ENCODE data around the gene METTL18.
A peak's percentile ranks its signal among the peaks of the same experiment; 100 is the strongest.
"Not testable (repeated sequence)": the region's sequence is repeated elsewhere in the genome, so short reads cannot be mapped to it uniquely, and the experiment has no call there.

The METTL18 gene

DNA sequence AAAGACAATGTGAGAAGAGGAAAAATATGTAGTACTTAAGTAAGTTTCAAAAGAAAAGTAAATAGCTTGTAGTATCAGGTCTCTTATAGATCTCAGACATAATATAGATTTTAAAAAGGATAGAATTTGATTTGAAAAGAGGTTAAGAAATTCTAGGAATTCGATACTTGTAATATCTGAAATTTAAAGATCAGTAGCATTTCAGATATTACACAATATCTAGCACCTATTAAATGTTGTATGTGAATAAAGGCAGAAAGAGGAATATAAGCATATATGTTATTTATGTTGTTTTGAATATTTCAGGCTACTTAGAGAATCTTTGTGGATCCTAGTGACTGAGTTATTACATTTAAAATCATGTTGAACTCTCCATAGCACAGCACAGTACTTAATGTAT is 35.0 kb upstream of the METTL18 start:
- no peak for TF ChIP-seq CTCF (IDR thresholded peaks at IDR 0.05; ENCODE audit: control insufficient read depth, extremely low read depth, insufficient read depth)

DNA sequence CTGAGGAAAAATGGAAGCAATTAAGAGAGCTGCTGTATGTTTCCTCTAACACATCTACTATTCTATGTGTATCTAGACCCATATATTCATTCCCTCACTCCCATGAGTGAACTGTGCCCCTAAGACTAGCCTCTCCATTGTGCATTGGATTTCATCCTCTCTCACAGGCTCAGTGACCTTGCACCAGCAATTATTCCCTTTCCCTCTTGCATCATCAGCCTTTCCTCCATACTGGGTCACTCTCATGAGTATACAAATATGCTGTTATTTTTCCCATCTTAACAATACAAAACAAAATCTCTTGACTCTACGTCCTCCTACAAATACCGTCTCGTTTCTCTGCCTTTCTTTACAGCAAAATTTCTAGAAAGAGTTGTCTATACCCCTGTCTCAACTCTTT is 29.4 kb upstream of the METTL18 start:
- no peak for TF ChIP-seq CTCF (IDR thresholded peaks at IDR 0.05; ENCODE audit: control insufficient read depth, extremely low read depth, insufficient read depth)
- DNase-seq (ENCODE audit: low read depth), result no peak
- no peak overlapping the region for H3K4me3 ChIP-seq (ENCODE audit: low read depth, low read length)

More for the DNA sequence above, 35.0 kb upstream of the METTL18 start:
- no peak for DNase-seq (ENCODE audit: low read depth)
- H3K4me3 ChIP-seq (ENCODE audit: low read depth, low read length), result no peak overlapping the region

DNA sequence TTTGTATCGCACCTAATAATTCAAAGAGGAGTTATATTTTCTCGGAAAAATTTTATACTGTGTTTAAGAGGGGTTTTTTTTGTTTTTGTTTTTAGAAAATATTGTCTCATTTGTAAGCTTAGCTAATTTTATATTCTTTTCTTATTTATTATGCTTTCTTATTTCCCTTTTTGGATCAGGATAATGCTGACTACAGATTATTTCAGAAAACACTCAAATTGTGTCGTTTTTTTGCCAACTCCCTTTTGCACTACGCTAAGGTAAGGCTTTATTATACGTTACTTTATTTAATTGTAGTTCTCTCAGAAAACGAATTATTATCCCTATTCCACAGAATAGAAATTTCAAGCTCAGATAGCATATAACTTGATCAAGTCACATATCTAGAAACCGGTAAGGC is 26.8 kb upstream of the METTL18 start:
- H3K4me3 ChIP-seq (ENCODE audit: low read depth, low read length), result no peak overlapping the region
- no peak for DNase-seq (ENCODE audit: low read depth)
- TF ChIP-seq CTCF (IDR thresholded peaks at IDR 0.05; ENCODE audit: control insufficient read depth, extremely low read depth, insufficient read depth), result no peak

GRCh38 chr1:169816617-169817016 is 21.9 kb upstream of the METTL18 start:
- TF ChIP-seq CTCF (IDR thresholded peaks at IDR 0.05; ENCODE audit: control insufficient read depth, extremely low read depth, insufficient read depth), result no peak
- no peak overlapping the region for H3K4me3 ChIP-seq (ENCODE audit: low read depth, low read length)
- peak; percentile 74 for DNase-seq (ENCODE audit: low read depth)

DNA sequence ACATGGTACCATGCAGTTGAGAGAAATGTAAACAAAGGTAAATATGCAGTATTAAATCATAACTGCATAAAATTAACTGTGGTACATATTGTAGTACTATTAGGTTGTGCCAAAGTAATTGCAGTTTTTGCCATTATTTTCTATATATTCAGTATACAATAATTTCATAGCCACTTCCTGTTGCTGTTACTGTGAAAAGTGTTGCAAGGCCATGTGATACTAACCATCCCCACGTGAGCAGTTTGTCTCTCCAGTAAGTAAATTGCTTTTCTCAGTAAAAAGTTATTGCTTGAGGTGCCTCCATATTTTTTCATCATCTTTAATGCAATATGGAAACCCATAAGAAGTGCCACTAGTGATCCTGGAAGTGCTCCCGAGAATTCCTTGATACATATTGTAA is 19.6 kb upstream of the METTL18 start:
- no peak for TF ChIP-seq CTCF (IDR thresholded peaks at IDR 0.05; ENCODE audit: control insufficient read depth, extremely low read depth, insufficient read depth)
- no peak for DNase-seq (ENCODE audit: low read depth)
- no peak overlapping the region for H3K4me3 ChIP-seq (ENCODE audit: low read depth, low read length)

GRCh38 chr1:169812131-169812530 is 17.4 kb upstream of the METTL18 start:
- no peak for DNase-seq (ENCODE audit: low read depth)

GRCh38 chr1:169811418-169812035 is 16.8 kb upstream of the METTL18 start:
- DNase-seq (ENCODE audit: low read depth); H3K4me3 ChIP-seq (ENCODE audit: low read depth, low read length): not testable (repeated sequence)

More at GRCh38 chr1:169812131-169812530, 17.4 kb upstream of the METTL18 start:
- TF ChIP-seq CTCF (IDR thresholded peaks at IDR 0.05; ENCODE audit: control insufficient read depth, extremely low read depth, insufficient read depth), result no peak
- no peak overlapping the region for H3K4me3 ChIP-seq (ENCODE audit: low read depth, low read length)
